Activated CD8-positive, alpha-beta memory T cell treated with anti-CD3 and anti-CD28 coated beads for 4 hours (primary cell): ENCODE results near the gene MRPL38.
"Not testable (repeated sequence)": the region's sequence is repeated elsewhere in the genome, so short reads cannot be mapped to it uniquely, and the experiment has no call there.

Experiments used
- DNase-seq, 2 donors: peaks; one replicate each; pipeline ENCODE4 v3.0.0-alpha.2; 2020; ENCODE audit warnings: low read depth in 2 of 2

MRPL38 gene

GRCh38 chr17:75896415-75897159, 8.1 kb downstream of the MRPL38 start, which contains the start of gene TRIM65:
Gene TRIM65, minus strand, starts transcription at chr17:75896951. Its CDS starts 14 bp downstream, at chr17:75896937.
- peak; percentile 54 to 55 for DNase-seq

- DNase-seq: no peak
Measured at GRCh38 chr17:75895370-75896155, 9.1 kb downstream of the MRPL38 start.

- no peak for DNase-seq
Measured at GRCh38 chr17:75894049-75894733, 10.5 kb downstream of the MRPL38 start.

GRCh38 chr17:75893305-75894048, 11.2 kb downstream of the MRPL38 start:
- DNase-seq: no peak

- DNase-seq: no peak
Measured at GRCh38 chr17:75892556-75893224, 12.0 kb downstream of the MRPL38 start.

- DNase-seq: no peak
Measured at GRCh38 chr17:75891605-75892555, 12.8 kb downstream of the MRPL38 start.

- DNase-seq: no peak
Measured at GRCh38 chr17:75891022-75891604, 13.6 kb downstream of the MRPL38 start.

GRCh38 chr17:75889454-75889853, 15.2 kb downstream of the MRPL38 start:
- DNase-seq: no peak

GRCh38 chr17:75888484-75888883, 16.2 kb downstream of the MRPL38 start:
- no peak for DNase-seq

- not testable (repeated sequence) for DNase-seq
Measured at GRCh38 chr17:75885860-75886259, 18.8 kb downstream of the MRPL38 start.

- DNase-seq: no peak
Measured at GRCh38 chr17:75885431-75885830, 19.3 kb downstream of the MRPL38 start.

GRCh38 chr17:75881678-75882454, 22.8 kb downstream of the MRPL38 start:
- DNase-seq: no peak

- DNase-seq: no peak
Measured at GRCh38 chr17:75880266-75880665, 24.4 kb downstream of the MRPL38 start.

- DNase-seq: no peak
Measured at GRCh38 chr17:75878174-75878998, 26.3 kb downstream of the MRPL38 start, which contains the start of gene TRIM47. Gene TRIM47, minus strand, starts transcription at chr17:75878581. Its CDS starts 33 bp downstream, at chr17:75878548.

GRCh38 chr17:75877752-75878173, 26.9 kb downstream of the MRPL38 start:
- DNase-seq: peak in 1 of 2 donors; percentile 45

- no peak for DNase-seq
Measured at GRCh38 chr17:75876938-75877751, 27.5 kb downstream of the MRPL38 start.
